GM13977 (cell line): ENCODE results near the gene FHIT.

Experiments used
- DNase-seq: peaks from one replicate; pipeline ENCODE4 v3.0.0; 2012; ENCODE audit warnings: low spot score
- CTCF ChIP-seq: IDR thresholded peaks from 2 replicates; pipeline ENCODE4 v1.5.1; 2012; ENCODE audit warnings: mild to moderate bottlenecking, control low read depth; ENCODE audit not compliant: insufficient read depth; ENCODE audit errors: extremely low read depth, missing control alignments
- in situ Hi-C: fragments of 300-500 bp; cut with MboI; formaldehyde crosslinking; loops from one replicate; pipeline ENCODE4 v1.12.0; 2022; ENCODE audit warnings: low sequenced_read_pairs, low pct_unique_long_range_greater_than_20kb, mixed read lengths, inconsistent platforms; ENCODE audit not compliant: unreplicated experiment

The FHIT gene

GRCh38 chr3:60856257-60857046 lies 394.8 kb downstream of the FHIT start:
- TF ChIP-seq CTCF: no peak
- in situ Hi-C loops: no loop called here
- DNase-seq: no peak

- no peak for TF ChIP-seq CTCF
- in situ Hi-C loops: no loop called here
- no peak for DNase-seq
These were observed 396.0 kb downstream of the FHIT start for GRCh38 chr3:60855250-60855649.

DNA sequence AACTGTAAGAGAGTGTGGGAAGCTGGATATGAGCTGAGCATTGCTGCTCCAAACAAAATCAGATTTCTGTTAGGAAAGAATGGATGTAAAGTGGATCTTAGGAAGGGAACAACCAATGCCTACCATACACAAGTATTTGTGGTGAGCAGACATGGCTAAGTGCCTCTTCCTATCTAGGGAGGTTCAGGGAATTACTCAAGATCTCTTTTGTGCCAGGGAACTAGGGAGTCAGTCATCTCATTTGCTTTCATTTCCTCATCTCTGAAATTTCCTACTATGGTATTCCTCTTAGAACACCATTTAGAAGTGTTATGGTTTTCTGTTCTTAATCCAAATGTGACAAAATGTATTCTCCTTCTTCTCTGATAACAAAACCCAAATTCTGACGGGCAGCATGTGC lies 396.5 kb downstream of the FHIT start:
- DNase-seq: no peak
- in situ Hi-C loops: no loop called here
- TF ChIP-seq CTCF: no peak

DNA sequence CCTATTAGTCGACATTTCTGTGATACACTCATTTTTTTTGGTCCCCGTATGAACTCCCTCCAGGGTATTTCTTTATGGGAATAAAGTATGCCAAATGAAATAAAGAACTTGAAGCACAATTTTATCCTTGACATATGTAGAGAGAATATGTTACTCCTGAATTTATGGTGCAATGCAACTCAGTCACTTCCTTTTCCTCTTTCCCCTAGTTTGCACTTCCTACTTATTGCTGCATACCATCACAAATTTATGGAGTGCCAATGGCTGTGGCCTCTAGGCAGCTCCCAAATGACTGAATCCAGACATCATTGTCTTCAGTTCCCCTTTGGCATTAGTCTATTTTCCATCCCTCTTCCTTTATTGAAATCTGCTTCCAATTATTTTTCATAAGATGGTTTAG lies 403.5 kb downstream of the FHIT start:
- DNase-seq: no peak
- no peak for TF ChIP-seq CTCF
- in situ Hi-C loops: no loop called here

- no peak for DNase-seq
- in situ Hi-C loops: no loop called here
- no peak for TF ChIP-seq CTCF
These were observed 407.0 kb downstream of the FHIT start for GRCh38 chr3:60844256-60844655.

DNA sequence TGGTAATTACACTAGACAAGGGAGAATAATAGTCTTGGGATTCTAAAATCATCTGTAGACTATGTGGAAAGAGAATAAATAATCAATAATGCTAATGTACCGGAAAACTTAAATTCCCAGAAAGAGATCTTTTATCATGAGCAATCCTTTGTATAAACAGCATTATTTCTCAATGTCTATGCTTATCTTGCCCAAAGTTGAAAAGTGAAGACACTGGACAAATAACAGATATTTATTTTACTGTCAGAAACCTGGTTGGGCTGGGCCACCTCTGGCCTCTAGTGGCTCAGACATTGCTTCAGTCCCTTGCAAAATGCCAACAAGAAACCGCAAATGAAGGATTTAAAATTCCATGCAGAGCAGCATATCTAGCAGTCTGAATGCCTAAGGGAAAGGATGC lies 409.9 kb downstream of the FHIT start:
- TF ChIP-seq CTCF: no peak
- in situ Hi-C loops: no loop called here
- no peak for DNase-seq
